NK-92 treated with Interleukin-12 subunit alpha and Interleukin-12 subunit beta, amount 100 ng/mL, for 24 hours (cell line): Measurements from ENCODE around the gene AFDN.
A peak's percentile ranks its signal among the peaks of the same experiment; 100 is the strongest.

Source experiments
- DNase-seq: peaks from one replicate; lab custom pipeline; 2025; lab: John Stamatoyannopoulos, UW

AFDN gene

DNA sequence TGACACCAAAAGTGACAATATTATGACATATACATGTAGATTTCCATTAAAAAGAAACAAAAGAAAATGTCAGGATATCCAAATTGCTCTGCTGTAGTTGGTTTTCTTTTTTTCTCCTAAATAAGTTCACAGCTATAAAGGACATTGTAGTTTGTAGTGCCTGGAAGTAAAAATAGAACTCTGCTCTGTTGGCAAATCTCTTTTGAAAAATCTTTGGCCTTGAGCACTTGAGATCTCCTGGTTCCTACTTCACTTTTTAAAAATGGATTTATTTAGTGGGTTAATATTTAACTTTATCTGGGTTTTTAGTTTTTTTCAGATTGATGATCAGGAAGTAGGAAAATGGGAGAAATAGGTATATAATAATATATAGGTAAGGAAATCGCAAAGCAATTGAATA is 52.9 kb downstream of the AFDN start:
- DNase-seq = no peak

DNA sequence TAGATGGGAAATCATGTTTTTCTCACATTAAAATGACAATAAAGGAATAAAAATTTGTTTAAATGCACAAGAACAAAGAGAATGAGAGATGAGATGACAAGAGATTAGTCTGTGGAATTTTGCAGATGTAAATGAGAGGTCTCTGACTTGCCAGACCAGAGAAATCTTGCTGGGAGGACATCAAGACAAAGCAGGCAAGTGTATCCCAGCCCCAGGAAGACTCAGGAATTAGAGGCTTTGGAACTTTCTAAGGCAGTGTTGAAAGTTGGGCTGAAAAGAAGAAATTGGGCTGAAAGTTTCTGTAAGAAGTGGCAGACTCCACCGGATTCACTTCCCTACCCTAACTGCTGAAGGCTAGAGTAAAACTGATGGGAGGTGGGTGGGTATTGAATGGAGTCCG is 54.6 kb downstream of the AFDN start:
- DNase-seq = no peak

GRCh38 chr6:167882244-167882643 is 55.5 kb downstream of the AFDN start:
- DNase-seq = no peak

- DNase-seq = no peak
Measured at GRCh38 chr6:167888098-167888497, 61.4 kb downstream of the AFDN start.

DNA sequence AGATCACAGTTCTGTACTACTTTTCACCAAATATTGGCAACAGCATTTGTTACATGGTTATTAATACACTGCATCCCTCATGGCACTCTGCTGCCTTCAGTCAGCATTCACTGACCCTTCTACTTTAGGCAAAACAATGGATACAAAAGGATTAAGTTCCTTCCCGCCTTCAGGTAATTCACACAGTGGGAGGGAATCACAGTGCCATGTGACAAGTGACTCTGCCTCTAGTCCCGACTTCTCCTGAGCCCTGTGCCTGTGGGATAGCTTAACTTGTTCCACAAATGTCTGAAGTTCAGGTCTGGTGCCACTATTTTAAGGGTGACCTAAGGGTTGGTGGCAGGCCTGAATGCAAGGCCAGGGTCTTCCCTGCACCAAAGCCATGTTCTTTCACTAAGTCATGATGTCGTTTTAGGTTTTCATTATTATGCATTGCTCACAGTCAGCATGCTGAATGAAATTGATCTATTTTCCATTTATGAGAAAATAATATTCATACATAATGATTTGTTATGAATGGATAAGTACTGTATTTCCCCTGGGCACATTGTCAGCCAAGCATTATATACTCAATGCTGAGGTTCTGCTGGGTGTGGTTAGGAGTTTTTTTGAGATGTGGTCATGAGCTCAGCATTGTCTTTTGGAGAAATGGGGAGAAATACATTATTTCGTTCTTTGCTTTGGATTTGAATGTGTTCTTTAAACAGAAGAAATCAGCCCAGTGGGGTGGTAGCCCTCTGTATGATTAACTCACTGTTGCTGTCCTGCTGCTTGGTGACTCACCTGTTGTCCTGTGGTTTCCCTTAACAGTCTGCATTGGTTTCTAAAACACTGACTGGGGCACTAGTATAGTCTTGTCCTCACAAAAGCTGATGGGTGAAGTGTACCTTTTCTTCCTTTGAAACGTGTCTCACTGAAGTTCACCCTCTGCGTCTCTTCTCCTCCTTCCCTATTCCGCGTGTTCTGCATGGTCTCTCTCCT is 66.4 kb downstream of the AFDN start:
- DNase-seq = peak; percentile 19

- no peak for DNase-seq
Measured at GRCh38 chr6:167894965-167895364, 68.3 kb downstream of the AFDN start.

- no peak for DNase-seq
Measured at GRCh38 chr6:167896648-167897047, 69.9 kb downstream of the AFDN start.

- no peak for DNase-seq
Measured at GRCh38 chr6:167898673-167899311, 72.1 kb downstream of the AFDN start.

- no peak for DNase-seq
Measured at GRCh38 chr6:167904791-167905190, 78.1 kb downstream of the AFDN start.

- DNase-seq = no peak
Measured at GRCh38 chr6:167906899-167907298, 80.2 kb downstream of the AFDN start.

DNA sequence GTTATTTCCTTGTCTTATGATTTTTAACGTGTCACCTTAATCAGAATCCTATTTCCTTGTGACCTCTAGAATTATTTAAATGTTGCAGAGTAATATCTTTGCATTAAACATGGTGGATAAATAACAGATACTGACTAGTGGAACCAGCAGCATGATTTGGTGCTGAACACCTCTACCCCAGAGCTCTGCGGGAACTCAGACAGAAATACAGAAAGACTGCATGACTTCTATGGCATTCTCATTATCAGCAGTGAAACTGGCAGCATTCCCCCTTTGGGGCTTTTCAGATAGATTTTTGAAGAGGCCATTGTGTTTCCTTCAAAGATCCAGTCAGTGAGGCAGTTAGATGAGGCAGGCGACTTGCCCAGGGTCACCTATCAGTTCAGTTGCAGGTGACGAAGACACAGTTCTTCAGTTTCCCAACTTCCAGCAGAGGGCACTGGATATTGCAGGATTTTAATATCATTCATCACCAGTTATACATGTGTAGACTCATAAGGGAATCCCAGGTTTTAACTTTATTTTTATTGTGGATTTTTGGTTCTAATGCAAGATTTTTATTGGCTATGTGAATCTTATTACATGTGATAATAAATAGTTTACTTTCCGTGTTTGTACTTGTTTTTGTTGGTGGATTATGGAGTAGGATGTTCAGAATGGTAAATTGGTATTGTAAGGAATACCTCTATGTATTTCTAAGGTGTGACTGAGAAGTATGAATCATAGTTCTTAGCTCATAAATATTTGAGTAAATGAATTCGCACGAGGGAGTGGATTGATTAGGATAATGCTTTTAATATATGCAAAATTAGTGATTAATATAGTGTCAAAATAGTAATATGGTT is 81.3 kb downstream of the AFDN start:
- no peak for DNase-seq

GRCh38 chr6:167910007-167910406 is 83.3 kb downstream of the AFDN start:
- DNase-seq = no peak

GRCh38 chr6:167910652-167911051 is 83.9 kb downstream of the AFDN start:
- no peak for DNase-seq

DNA sequence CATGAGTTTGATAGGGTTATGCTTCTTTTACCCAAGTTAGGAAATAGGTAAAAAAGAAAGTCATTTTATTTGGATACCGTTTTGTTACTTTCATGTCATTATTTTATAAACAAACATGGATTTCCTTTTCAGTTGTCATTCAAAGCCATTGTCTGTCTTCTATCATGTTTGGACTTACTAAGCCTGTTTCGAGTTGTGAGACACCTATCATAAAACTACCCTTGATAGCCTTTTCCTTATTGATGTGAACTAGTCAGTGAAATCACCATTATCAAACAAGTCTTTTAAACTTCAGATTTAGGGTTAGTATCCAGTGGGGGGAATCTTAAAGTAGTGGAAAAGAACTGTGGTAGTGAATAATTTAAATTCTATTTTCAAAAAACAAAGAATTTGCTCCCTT is 85.8 kb downstream of the AFDN start:
- DNase-seq = no peak

GRCh38 chr6:167913699-167914098 is 87.0 kb downstream of the AFDN start:
- no peak for DNase-seq

GRCh38 chr6:167915139-167915538 is 88.4 kb downstream of the AFDN start:
- DNase-seq = no peak

DNA sequence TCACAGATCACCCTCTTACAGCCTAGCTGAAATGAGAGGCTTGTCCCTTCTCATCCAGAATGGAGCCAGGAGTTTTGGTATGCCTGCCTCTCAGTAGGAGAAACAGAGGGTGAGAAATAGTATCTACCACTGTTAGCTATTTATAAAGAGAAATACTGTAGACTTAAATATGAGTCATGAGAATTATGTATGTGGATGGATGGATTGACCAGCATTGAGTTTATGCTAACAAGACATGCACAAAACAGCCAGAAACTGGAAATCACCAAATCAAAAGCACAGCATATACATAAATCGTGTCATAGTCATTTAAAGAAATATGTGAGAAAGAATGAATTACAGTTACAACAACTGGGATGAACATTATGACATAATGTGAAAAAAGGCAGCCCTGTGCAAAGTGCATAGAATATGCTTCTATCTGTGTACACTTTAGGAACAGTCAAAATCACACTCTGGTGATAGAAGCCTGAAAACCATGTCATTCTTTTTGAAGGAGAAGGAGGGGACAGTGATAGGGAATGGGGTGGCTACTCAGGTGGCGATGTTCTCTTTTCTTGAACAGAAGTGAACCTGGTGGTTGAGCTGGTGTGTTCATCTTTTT is 90.9 kb downstream of the AFDN start:
- no peak for DNase-seq

DNA sequence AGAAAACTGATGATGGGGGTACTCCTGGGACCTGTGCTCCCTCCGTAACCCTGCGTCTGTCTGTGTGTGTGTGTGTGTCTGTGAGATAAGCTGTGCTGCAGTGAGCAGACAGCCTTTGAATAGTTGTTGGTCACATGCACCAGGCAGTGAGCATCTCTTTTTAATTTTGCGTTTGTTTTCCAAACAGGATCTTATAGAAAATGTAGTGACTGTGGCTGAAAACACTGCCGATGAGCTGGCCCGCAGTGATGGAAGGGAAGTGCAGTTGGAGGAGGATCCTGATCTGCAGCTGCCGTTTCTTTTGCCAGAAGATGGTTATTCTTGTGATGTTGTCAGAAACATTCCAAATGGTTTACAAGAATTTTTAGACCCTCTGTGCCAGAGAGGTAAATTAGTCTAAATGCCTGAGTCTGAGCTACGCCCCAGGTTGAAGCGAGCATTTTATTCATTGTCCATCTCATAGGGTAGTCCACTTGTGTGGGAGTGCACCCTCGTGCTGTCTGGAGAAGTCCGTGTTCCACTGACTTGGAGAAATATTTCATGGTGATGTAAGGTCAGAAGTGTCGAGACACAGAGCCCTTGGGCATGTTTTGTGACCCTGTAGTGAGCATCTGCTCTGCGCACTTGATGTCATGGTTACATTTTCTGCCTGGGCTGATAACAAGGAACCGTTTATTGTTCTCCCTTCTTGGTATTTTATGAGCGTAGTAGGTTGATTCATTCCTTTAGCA is 92.0 kb downstream of the AFDN start:
- no peak for DNase-seq

DNA sequence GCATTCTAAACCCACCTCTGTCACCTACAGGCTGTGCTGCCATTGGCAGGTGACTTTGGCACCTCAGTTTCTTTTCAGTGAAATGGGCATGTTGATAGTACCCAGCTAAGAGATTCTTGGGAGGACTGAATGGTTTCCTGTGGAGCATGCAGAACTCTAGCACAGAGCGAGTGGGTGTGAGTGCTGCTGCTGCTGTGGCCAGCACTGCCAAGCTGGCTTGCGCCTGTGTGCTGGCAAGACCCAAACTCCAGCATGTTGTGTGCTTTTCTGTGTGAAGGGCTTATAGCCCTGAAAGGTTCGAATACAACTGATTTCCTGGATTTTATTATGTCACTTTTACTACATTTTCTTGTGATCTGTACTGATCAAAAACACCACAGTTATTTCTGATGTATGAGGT is 92.6 kb downstream of the AFDN start:
- DNase-seq = no peak

GRCh38 chr6:167920165-167920564 is 93.5 kb downstream of the AFDN start:
- DNase-seq = no peak

DNA sequence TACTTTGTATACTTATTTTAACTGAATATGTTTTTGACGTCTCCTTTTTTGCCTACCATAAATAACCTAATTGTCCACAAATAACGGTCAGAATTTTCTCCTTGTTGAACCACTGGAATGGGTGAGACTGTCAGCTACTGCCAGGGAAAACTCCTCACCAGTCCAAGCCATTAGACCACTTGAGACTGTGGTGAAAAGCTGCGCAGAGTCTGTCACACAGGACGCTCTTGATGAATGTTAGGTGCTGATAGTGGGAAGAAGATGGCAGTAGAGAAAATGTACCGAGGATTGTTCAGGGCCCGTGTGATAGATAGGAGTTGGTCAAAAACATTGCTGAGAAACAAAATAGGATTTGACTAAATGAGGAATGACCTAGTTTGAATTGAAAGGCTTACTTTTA is 95.1 kb downstream of the AFDN start:
- no peak for DNase-seq
